HL-60 (cell line): ENCODE measurements around the gene TAS2R5.

Experiments
- DNase-seq, 2 experiments: peaks; one replicate each; pipeline ENCODE4 v3.0.0-alpha.2; 2010 to 2020; ENCODE audit warnings: low read depth in 1 of 2, low spot score in 1 of 2
- H3K27ac ChIP-seq: fragments of 250-450 bp; sonication (Bioruptor Pico); replicated peaks from 2 replicates; pipeline ENCODE4 v1.5.1; 2020; ENCODE audit warnings: mild to moderate bottlenecking, moderate library complexity
- H3K27me3 ChIP-seq: fragments of 250-450 bp; sonication (Bioruptor Pico); 2 replicates; pipeline ENCODE4 v1.5.1; 2021; ENCODE audit warnings: mild to moderate bottlenecking, moderate library complexity; ENCODE audit not compliant: insufficient read depth, poor library complexity, severe bottlenecking
- H3K4me3 ChIP-seq: replicated peaks from 2 replicates; pipeline ENCODE4 v1.5.1; 2011; ENCODE audit warnings: mild to moderate bottlenecking, control low read depth, low read length; ENCODE audit not compliant: insufficient read depth
- GABPA ChIP-seq: IDR thresholded peaks from 2 replicates; pipeline ENCODE4 v1.6.1; 2012; ENCODE audit warnings: low read depth
- POLR2AphosphoS5 ChIP-seq: IDR thresholded peaks from 2 replicates; pipeline ENCODE4 v1.6.1; 2012; ENCODE audit warnings: low read depth
- SPI1 ChIP-seq: IDR thresholded peaks from 2 replicates; pipeline ENCODE4 v1.6.1; 2012; ENCODE audit warnings: low read depth, mild to moderate bottlenecking, borderline replicate concordance
- long read RNA-seq: library from polyadenylated mRNA; unstranded; transcript quantifications from one replicate; pipeline ENCODE4 v2.0.0, GENCODE V29; 2020
- TF ChIP-seq, protein P1 (sequence below): IDR thresholded peaks from 2 replicates; pipeline ENCODE4 v1.6.1; 2012; ENCODE audit warnings: low read depth; ENCODE audit not compliant: insufficient replicate concordance
- TF ChIP-seq, protein P2 (sequence below): IDR thresholded peaks from one replicate; pipeline ENCODE4 v1.5.1; 2011; ENCODE audit warnings: low read length, control low read depth, inconsistent platforms; ENCODE audit not compliant: insufficient read depth

TAS2R5 gene, protein sequence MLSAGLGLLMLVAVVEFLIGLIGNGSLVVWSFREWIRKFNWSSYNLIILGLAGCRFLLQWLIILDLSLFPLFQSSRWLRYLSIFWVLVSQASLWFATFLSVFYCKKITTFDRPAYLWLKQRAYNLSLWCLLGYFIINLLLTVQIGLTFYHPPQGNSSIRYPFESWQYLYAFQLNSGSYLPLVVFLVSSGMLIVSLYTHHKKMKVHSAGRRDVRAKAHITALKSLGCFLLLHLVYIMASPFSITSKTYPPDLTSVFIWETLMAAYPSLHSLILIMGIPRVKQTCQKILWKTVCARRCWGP
- long read RNA-seq = 0 reads

DNA sequence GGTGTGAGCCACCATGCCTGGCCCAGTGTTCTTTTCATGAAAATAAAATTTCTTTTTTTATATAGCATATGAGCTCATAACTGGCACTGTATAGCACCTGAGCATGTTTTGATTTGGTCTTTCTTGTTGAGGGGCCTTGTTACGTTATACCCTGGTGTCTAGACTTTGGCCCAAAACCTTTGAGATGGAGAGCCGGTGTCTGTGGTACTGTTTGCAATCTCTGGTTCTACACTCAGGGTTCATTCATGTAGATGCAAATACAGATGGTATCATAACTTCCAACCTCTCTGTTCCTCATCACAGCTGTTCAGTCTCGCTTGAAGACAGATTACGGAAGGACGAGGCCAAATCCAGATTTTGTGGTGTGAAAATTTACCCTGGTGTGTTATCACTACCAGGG, at the start of gene TAS2R5:
TAS2R5 (plus strand) TSS at position 301 of the 400 bp plus-strand sequence. CDS start 145 bp downstream, outside the sequence.
- Histone ChIP-seq H3K27me3 (no peaks in the 10 kb centered on the region), H3K27ac (no peak within 1 kb of the TSS), H3K4me3 (no peak within 1 kb of the TSS)
- DNase-seq = no peak
- TF ChIP-seq, protein P1, sequence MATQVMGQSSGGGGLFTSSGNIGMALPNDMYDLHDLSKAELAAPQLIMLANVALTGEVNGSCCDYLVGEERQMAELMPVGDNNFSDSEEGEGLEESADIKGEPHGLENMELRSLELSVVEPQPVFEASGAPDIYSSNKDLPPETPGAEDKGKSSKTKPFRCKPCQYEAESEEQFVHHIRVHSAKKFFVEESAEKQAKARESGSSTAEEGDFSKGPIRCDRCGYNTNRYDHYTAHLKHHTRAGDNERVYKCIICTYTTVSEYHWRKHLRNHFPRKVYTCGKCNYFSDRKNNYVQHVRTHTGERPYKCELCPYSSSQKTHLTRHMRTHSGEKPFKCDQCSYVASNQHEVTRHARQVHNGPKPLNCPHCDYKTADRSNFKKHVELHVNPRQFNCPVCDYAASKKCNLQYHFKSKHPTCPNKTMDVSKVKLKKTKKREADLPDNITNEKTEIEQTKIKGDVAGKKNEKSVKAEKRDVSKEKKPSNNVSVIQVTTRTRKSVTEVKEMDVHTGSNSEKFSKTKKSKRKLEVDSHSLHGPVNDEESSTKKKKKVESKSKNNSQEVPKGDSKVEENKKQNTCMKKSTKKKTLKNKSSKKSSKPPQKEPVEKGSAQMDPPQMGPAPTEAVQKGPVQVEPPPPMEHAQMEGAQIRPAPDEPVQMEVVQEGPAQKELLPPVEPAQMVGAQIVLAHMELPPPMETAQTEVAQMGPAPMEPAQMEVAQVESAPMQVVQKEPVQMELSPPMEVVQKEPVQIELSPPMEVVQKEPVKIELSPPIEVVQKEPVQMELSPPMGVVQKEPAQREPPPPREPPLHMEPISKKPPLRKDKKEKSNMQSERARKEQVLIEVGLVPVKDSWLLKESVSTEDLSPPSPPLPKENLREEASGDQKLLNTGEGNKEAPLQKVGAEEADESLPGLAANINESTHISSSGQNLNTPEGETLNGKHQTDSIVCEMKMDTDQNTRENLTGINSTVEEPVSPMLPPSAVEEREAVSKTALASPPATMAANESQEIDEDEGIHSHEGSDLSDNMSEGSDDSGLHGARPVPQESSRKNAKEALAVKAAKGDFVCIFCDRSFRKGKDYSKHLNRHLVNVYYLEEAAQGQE = no peak
- TF ChIP-seq, protein P2, sequence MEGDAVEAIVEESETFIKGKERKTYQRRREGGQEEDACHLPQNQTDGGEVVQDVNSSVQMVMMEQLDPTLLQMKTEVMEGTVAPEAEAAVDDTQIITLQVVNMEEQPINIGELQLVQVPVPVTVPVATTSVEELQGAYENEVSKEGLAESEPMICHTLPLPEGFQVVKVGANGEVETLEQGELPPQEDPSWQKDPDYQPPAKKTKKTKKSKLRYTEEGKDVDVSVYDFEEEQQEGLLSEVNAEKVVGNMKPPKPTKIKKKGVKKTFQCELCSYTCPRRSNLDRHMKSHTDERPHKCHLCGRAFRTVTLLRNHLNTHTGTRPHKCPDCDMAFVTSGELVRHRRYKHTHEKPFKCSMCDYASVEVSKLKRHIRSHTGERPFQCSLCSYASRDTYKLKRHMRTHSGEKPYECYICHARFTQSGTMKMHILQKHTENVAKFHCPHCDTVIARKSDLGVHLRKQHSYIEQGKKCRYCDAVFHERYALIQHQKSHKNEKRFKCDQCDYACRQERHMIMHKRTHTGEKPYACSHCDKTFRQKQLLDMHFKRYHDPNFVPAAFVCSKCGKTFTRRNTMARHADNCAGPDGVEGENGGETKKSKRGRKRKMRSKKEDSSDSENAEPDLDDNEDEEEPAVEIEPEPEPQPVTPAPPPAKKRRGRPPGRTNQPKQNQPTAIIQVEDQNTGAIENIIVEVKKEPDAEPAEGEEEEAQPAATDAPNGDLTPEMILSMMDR = no peak
- TF ChIP-seq GABPA = no peak

DNA sequence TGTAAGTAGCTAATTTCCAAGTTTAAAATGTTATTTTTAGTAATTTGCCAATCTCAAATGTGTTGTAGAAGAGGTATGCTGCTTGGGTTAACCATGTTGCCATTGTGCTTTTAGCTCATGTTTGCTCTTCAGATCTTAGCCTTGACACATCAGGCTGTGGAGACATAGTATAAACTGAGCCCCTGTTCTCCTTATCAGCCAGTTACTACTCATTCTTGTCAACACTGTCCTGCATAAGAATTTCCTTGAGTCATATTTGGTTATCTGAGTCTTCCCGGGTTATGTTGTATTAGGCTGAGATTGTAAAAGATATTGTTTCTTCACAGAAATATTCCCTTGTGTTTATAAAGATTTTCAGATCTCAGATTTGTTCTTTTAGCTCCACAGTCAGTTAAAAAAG, 47.8 kb upstream of the TAS2R5 start:
- H3K4me3 ChIP-seq = no peak overlapping the region
- H3K27me3 ChIP-seq = no peaks in the 10 kb centered on the region
- DNase-seq = no peak
- TF ChIP-seq, protein P2 = no peak
- TF ChIP-seq GABPA (no peak), SPI1 (no peak), POLR2AphosphoS5 (no peak)
- TF ChIP-seq, protein P1 = no peak
- no peak overlapping the region for H3K27ac ChIP-seq

DNA sequence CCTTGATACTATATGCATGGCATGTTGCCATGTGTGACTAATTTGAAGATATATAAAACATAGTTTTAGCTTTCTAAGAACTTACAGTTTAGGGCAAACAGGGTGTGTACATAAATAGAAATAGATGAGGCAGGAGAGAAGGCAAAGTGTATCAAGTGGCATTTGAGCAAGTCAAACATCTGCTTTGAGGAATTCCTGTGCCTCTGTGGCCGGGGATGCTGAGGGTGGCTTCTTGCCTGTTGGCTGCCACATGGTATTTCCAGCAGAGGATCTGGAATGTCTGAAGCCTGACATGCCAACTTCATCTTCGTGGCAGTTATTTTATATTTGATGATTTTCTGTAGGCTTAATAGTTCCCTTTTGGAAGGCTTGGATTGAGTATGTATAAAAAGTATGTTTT, 45.9 kb upstream of the TAS2R5 start:
- TF ChIP-seq SPI1 (no peak), GABPA (no peak)
- TF ChIP-seq, protein P2 = no peak
- TF ChIP-seq, protein P1 = no peak
- no peak overlapping the region for H3K27ac ChIP-seq
- no peaks in the 10 kb centered on the region for H3K27me3 ChIP-seq
- DNase-seq = no peak
- H3K4me3 ChIP-seq = no peak overlapping the region
